ENCODE results near the gene METTL6. TPM values are rescaled to one million over a fixed set of nuclear protein-coding genes. Genes with fewer than 3 reads are reported as not detected.
"Not testable (repeated sequence)": the region's sequence is repeated elsewhere in the genome, so short reads cannot be mapped to it uniquely, and the experiment has no call there.

The METTL6 gene
- total RNA-seq, 4 donors from 2014 or later: 6.8 to 22.0 (median 7.8) TPM

GRCh38 chr3:15401936-15402335 is 25.4 kb downstream of the METTL6 start:
- H3K36me3 ChIP-seq: no peaks in the 10 kb centered on the region
- DNase-seq (no peak), ATAC-seq (no peak)
- TF ChIP-seq POLR2A (IDR thresholded peaks at IDR 0.05) (no peak), CTCF (IDR thresholded peaks at IDR 0.05 in 4 of 5, conservative IDR thresholded peaks at IDR 0.05 in 1 of 5) (no peak)
- no peaks in the 10 kb centered on the region for H3K27me3 ChIP-seq
- H3K4me3 ChIP-seq: no peak overlapping the region
- no peaks in the 10 kb centered on the region for H3K4me1 ChIP-seq
- intact Hi-C loops (cut with DNase I; ENCODE audit: low total_unique reads): no loop called here
- in situ Hi-C loops (cut with MboI; ENCODE audit: low sequenced_read_pairs in 4 of 4): loop anchor here in 3 of 4 donors (5.0 to 25.0 kb wide), 4 partner anchors 197 to 290 kb away; partner anchors contain the start of gene CAPN7 (in 2 of the 3)
- H3K27ac ChIP-seq: no peak overlapping the region
- no peaks in the 10 kb centered on the region for H3K9me3 ChIP-seq

GRCh38 chr3:15399970-15400369 is 27.4 kb downstream of the METTL6 start:
- no peaks in the 10 kb centered on the region for H3K27me3 ChIP-seq
- intact Hi-C loops (cut with DNase I; ENCODE audit: low total_unique reads) (no loop called here), in situ Hi-C loops (cut with MboI; ENCODE audit: low sequenced_read_pairs in 4 of 4) (loop anchor here in 3 of 4 donors (5.0 to 25.0 kb wide), 4 partner anchors 195 to 288 kb away; partner anchors contain the start of gene CAPN7 (in 2 of the 3))
- ATAC-seq (no peak), DNase-seq (no peak)
- H3K36me3 ChIP-seq: no peaks in the 10 kb centered on the region
- no peak overlapping the region for H3K4me3 ChIP-seq
- H3K27ac ChIP-seq: no peak overlapping the region
- no peaks in the 10 kb centered on the region for H3K9me3 ChIP-seq
- H3K4me1 ChIP-seq: no peaks in the 10 kb centered on the region
- TF ChIP-seq POLR2A (IDR thresholded peaks at IDR 0.05): no peak
- no peak for TF ChIP-seq CTCF (IDR thresholded peaks at IDR 0.05 in 4 of 5, conservative IDR thresholded peaks at IDR 0.05 in 1 of 5)

GRCh38 chr3:15398731-15399133 is 28.6 kb downstream of the METTL6 start:
- H3K9me3 ChIP-seq; intact Hi-C loops (cut with DNase I; ENCODE audit: low total_unique reads); in situ Hi-C loops (cut with MboI; ENCODE audit: low sequenced_read_pairs in 4 of 4); H3K27ac ChIP-seq; H3K36me3 ChIP-seq; H3K27me3 ChIP-seq; H3K4me1 ChIP-seq; H3K4me3 ChIP-seq; ATAC-seq; DNase-seq: not testable (repeated sequence)
- TF ChIP-seq CTCF (IDR thresholded peaks at IDR 0.05 in 4 of 5, conservative IDR thresholded peaks at IDR 0.05 in 1 of 5): peak in 2 of 5 experiments; percentile 18 to 37

- H3K9me3 ChIP-seq; in situ Hi-C loops (cut with MboI; ENCODE audit: low sequenced_read_pairs in 4 of 4); ATAC-seq; H3K4me3 ChIP-seq; H3K36me3 ChIP-seq; H3K4me1 ChIP-seq; H3K27me3 ChIP-seq; DNase-seq; H3K27ac ChIP-seq: not testable (repeated sequence)
- intact Hi-C loops (cut with DNase I; ENCODE audit: low total_unique reads): loop anchor here (2.0 kb wide), 1 partner anchor 42 kb away; no protein-coding TSS in a partner anchor
These were observed 34.1 kb downstream of the METTL6 start for GRCh38 chr3:15393252-15393651.

GRCh38 chr3:15391007-15391406 is 36.3 kb downstream of the METTL6 start:
- no peaks in the 10 kb centered on the region for H3K9me3 ChIP-seq
- in situ Hi-C loops (cut with MboI; ENCODE audit: low sequenced_read_pairs in 4 of 4): no loop called here
- ATAC-seq (no peak), DNase-seq (no peak)
- no peak overlapping the region for H3K27ac ChIP-seq
- intact Hi-C loops (cut with DNase I; ENCODE audit: low total_unique reads): no loop called here
- no peak overlapping the region for H3K4me3 ChIP-seq
- H3K36me3 ChIP-seq: no peaks in the 10 kb centered on the region
- no peaks in the 10 kb centered on the region for H3K27me3 ChIP-seq
- TF ChIP-seq POLR2A (IDR thresholded peaks at IDR 0.05) (no peak), CTCF (IDR thresholded peaks at IDR 0.05 in 4 of 5, conservative IDR thresholded peaks at IDR 0.05 in 1 of 5) (no peak)
- H3K4me1 ChIP-seq: peaks cover 0 to 4% of the 10 kb centered on the region in 2 donors
